Cortex of kidney (tissue), 1 donor: Measurements from ENCODE around the gene GCM1.

Experiments used
- DNase-seq: peaks from one replicate; lab custom pipeline; 2025; lab: John Stamatoyannopoulos, UW

The GCM1 gene

DNA sequence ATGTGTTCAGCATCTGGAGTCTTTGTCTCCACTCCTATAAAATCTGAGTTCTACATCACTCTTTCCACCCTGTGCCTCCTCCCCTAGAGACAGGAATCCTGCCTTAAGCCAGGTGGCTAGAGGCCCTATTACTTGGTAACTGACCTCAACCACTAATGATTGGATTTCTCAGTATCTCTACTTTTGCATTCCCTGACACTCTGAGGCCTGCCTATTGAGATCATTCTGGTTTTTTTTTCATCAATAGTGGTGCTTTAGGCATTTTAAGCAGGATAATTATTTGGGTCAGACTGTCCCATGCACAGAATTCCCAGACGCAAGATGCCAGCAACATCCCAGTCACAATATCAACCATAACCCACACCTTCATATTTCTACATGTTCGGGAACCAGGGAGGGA lies 3.9 kb upstream of the GCM1 start:
- DNase-seq = no peak

DNA sequence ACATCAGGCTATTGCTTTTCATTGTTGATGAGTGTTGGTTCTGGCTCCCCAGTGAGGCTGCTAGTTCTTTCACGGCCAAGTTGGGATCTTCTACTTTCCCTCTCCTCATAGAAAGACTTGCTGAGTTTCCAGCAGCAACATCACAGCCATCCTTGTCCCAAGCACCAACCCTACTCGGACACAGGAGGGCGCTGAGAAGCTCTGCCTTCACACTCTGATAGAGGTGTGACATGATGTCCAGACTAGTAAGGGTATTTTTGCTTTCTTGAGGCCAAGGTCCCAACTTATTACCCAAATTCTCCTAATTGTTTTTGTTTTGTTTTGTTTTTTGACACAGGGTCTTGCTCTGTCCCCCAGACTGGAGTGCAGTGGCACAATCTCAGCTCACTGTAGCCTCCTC lies 3.0 kb upstream of the GCM1 start:
- DNase-seq = no peak

DNA sequence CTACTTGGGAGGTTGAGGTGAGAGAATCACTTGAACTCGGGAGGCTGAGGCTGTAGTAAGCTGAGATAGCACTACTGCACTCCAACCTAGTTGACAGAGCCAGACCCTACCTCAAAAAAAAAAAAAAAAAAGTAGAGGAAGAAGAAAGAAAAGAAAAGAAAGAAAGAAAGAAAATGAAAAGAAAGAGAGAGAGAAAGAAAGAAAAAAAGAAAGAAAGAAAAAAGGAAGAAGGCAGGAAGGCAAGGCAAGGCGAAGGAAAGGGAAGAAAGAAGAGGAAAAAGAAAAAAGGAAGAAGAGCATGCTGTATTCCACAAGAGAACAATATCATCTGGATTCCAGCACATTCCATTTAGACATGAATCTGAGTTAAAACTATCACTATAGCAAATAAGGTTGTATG lies 3.8 kb downstream of the GCM1 start:
- no peak for DNase-seq

DNA sequence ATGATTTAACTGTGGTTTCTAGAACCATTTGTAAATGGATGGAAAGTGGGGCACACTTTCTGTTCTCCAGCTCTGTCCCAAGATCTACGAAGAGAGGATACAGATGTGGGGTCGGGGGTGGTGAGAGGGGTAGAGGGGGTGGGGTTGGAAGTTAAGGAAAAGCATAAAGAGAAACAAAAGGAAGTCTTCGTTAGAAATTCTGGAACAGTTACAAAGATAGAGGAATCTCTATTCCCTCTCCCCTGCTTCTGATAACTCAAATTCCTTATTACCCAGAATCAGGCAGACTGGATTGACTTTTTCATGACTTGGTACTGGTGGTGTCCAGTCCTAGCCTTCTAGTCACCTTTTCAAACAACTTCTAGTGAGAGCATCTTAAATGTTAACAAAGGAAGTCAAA lies 4.9 kb downstream of the GCM1 start:
- DNase-seq = no peak

DNA sequence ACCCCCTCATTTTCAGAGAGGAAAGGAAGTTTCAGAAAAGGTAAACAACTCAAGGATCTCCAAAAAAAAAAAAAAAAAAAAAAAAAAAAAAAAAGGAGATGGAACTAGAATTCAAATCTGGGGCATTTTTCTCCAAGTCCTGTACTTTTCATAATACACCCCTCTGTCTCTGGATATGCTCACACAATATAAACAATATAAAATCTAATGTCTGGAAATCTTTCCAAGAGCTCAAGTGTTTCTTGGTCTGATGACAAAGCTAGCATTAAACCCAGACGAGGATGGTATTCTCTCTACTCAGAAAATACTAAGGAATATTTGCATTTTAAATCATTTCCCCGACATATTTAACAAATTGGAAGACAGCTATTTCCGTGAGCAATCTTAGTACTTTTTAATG lies 5.8 kb downstream of the GCM1 start:
- DNase-seq = no peak

DNA sequence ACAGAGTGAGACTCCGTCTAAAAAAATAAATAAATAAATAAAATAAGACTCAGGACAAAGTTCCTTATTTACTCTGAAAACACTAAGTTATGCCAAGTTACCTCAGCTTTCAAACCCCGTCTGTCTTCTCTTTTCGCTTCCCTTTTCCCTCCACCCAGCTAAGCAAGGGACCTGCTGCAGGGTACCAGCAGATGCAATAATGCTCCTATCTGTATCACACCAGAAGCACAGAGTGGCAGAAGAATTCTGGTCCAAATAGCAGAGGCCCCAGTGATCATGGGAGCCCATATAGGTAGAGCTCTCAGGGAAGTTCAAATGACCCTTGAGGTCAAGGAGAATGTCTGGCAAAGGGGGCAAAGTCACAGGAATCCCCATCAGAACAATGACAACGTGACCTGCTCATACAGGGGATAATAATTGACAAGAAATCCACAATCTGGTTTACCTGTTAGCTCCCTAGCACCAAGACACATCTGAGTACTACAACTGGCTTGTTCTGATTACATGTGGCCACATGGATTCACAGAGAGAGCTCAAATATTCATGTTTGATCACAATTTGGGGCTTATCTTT lies 8.7 kb downstream of the GCM1 start:
- no peak for DNase-seq

DNA sequence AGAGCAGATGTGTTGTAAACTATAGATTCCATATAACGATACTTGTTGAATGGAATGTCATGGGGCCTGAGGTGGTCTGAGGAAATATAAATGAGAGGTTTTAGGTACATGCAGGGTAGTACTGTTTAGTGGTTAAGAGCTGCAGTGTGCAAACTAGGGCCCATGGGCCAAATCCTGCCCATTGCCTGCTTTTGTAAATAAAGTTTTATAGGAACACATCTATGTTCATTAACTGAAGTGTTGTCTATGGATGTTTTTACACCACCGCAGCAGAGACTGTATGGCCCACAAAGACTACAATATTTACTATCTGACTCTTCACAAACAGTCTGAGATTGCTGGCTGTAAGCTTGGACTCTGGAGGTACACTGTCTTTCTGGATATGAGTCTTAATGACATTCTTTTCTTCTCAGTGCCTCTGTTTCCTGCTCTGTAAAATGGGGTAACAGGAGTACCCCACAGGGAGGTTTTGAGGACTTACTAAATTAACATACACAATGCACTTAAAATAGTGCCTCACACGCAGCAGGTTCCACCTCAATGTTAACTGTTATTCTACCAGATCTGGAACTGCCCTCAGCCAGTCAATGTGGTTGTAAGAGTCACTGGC lies 12.5 kb downstream of the GCM1 start:
- DNase-seq = no peak

DNA sequence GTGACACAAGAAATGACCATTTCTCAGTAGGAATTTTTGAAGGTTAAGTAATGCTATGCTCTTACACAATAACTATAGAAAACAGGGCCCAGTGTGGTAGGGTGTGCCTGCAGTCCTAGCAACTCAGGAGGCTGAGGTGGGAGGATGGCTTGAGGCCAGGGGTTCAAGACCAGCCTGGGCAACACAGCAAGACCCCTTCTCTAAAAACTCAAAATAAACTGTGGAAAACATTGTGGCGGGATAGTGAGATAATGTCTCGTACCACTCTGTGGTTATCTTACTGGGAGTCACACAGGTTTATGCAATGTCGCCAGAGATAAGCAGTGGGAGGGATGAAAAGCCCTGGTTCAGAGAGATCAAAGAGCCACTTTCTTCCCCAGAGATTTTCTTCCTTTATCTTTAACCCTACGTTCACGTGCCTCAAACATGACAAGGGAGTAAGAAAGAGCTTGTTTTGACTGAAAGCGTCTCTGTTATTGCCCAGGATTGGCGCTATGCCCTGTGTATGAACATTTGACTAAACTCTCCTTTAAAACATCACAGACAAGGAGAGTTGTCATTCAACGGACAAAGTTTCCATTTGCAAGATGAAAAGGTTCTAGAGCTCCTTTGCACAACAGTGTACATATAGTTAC lies 13.9 kb downstream of the GCM1 start:
- no peak for DNase-seq

DNA sequence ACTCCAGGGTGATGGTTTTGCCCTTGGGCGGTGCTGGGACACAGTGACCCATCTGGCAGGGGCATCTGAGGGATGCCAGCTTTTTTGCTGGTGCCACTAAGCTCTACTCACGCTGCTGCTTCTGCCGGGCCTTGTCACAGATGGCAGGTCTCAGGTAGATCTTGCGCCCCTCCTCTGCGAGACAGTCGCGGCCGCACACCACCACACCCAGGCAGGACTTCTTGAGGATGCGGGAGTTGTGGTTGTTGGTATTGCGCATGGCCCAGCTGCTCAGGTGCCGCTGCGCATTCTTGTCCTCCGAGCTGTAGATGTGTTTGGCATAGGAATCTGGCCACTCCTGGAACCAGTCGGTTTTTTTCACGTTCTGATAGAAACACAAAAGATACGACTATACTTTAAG lies 14.7 kb downstream of the GCM1 start:
- DNase-seq = no peak

DNA sequence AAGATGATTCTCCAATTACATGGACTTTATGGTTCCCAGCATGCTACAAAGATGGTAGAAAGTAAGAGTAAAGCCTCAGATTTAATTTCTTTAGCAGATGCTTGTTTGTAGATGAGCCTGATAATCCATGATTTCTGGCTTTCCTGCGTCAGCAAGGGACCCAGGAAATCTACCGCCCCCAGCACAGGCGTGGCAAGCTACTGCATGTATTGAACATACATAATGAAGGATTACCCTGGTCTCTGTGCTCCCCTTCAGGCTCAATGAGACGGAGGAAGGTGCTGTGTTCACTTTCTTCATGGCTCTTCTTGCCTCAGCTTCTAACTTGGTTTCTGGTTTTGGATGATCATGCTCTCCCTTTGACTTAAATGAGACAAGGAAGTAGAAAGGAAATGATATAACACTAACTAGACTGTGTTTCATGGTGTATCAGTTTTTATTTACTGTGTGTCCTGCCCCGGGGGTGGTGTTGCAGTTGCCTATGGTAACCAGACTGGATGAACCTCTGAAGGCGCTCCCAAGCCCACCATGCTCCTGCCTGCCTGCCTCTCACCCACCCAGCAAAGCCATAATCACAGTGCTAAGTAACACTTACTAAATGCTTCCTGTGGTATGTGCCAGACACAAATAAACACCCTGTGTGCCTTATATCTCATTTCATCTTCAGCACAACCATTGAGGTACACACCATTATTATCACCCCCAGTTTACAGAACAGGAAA lies 17.9 kb downstream of the GCM1 start:
- DNase-seq = no peak

DNA sequence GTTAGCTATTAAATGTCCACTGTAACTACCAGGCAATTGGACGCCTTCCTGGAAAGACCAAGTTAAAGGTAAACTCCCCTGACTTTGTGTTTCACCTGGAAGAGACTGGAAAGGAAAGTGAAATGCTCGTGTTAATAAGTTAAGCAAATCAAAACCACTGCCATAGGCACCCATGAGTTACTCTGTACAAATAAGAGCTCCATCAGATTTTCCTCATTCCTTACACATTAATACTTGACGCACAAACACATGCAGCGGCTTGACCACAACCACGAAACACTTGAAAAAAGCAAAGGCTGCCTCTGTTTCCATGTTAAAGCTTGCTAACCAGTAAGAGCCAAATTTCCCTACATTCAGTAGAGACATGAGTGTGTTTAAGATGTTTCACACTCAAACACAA lies 19.8 kb downstream of the GCM1 start:
- no peak for DNase-seq

DNA sequence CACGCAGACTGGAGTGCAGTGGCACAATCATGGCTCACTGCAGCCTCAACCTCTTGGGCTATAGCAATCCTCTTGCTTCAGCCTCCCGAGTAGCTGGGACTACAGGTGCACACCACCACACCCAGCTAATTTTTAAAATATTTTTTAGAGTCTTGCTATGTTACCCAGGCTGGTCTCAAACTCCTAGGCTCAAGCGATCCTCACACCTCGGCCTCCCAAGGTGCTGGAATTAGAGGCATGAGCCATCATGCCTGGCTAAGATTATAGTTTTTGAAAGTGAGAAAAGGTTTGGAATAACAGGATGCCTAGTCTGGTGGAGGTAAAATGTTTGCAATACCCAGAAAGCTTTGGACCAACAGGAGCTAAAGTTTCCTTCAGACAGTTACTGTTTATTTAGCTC lies 23.4 kb downstream of the GCM1 start:
- no peak for DNase-seq

DNA sequence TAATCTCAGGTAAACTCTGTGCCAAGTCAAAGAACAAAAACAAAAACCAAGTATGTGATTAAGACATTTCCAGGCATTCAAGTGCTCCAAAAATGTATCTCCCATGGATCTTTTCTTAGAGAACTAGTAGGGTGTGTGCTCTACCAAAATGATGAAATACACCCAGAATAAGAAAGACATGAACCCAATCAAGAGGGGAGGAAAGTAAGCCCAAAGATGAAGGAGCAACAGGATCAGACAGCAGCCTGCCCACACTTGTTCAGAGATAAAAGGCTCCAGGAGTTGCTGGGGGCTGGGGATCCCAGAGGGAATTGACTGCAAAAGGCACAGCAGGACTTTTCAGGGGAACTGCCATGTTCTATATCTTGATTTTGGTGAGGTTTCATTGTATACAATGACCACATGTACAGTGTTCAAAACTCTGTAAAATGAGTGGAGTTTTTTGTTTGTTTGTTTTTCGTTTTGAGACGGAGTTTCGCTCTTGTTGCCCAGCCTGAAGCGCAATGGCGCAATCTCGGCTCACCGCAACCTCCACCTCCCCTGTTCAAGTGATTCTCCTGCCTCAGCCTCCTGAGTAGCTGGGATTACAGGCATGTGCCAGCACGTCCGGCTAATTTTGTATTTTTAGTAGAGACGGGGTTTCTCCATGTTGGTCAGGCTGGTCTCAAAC lies 24.4 kb downstream of the GCM1 start:
- DNase-seq = no peak

DNA sequence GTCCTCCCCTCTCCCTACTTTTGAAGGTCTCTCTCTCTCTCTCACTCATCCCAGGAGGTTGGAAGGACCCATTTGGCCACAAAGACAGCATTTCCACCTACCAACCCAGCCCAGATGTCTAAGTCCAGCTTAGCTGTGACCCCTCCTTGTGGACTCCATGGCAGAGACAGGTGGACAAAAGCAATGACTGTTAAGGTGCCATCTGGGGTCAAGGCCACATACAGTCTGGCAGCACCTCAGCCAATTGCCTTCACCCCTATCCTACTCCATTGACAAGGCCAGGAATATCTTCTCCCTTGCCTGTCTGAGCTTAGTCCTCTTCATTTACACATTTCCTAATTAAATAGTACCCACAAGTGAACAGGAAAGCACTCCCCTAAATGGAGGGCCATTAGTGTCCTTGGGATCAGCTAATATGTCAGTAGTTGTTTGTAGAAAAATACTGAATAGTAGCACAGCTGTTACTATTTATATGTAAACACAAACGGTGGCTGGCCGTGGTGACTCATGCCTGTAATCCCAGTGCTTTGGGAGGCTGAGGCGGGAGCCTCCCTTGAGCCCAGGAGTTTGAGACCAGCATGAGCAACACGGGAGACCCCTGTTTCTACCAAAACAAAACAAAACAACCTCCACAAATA lies 28.8 kb downstream of the GCM1 start:
- DNase-seq = no peak

DNA sequence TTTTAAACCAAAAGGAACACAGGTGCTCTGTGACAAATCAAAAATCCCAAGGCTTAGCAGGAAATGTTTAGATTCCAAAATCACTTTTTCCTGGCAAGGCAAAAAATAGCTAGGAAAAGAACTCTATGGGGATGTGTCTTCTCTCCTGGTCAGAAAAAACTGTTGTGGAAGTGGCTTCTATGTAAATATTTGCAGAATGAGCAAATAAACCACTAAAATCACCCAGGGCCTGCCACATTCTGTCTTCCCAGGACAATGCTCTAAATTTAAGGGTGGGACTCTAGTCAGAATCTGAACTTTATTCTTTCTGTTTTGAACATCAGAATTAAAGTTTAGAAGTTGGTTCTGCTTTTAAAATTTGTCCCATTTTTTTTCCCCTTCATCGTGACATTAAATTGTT lies 29.3 kb downstream of the GCM1 start:
- no peak for DNase-seq

DNA sequence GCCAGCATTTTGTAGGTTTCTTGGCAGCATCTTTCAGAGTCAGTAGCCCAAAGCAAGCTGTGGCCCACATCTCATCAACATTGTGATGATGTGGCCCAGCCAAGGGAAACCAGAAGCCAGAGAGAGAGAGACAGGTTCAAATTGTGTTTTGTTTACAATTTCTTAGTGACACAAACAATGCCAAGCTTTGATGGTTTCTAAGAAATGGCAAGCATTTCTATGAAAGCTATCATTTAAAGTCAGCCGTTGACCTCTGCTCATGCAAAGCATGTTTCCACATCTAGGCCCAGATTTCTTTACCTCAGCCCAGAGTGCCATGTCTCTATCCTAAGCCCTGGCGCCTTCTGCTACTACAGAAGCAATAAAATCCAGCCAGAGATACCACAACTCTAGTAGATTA lies 32.9 kb downstream of the GCM1 start:
- DNase-seq = no peak

DNA sequence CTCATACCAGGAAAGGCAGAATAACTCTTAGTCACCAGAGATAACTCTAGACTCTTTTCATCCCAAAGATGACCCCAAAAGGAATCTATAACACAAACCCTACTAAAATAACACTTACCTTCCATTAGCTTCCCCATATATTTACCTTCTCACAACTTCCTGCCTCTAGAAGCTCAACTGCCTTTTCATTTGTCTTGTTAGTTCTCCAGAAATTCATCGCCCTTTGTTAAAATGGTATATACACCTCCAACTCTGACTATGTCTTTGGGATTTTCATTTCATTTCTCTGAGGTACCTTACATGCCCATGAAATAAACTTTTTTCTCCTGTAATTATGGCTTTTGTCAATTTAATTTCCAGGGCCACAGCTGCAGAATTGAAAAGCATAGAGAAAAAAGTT lies 33.5 kb downstream of the GCM1 start:
- no peak for DNase-seq

DNA sequence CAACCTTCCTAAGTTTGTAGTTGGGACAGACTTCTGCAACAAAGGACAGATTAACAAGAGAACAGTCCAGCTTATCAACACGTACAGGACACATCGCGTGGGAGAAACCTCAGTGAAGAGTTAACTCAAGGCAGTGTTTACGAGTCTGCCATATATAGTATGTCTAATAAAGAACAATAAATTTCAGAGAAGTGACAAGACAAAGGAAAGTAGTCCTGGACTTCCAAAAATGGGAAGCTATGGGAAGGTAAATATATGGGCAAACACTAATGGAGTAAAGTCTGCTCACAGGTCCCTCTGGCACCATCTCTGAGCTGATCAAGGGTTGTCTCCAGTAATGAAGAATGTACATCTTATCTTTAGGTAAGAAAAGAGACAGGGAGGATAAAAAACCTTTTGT lies 34.9 kb downstream of the GCM1 start:
- DNase-seq = no peak

DNA sequence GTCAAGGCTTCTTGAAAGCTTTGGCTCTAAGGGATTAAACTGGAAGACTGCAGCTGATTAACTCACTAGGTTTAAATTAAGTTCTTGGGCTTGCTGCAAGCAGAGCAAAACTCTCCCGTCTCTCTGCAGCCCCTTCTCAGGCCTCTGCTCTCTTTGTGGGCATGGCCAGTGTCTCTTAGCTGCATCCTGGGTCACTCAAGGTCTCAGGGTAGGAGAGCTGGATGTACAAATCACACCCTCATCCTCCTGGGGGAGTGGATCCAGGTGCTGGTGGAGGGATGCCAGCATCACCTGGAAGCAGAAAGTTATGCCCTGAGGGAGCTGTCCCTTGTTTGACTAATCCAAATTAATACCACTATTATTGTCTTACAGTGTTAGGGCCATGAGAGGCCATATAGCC lies 35.8 kb downstream of the GCM1 start:
- DNase-seq = no peak

DNA sequence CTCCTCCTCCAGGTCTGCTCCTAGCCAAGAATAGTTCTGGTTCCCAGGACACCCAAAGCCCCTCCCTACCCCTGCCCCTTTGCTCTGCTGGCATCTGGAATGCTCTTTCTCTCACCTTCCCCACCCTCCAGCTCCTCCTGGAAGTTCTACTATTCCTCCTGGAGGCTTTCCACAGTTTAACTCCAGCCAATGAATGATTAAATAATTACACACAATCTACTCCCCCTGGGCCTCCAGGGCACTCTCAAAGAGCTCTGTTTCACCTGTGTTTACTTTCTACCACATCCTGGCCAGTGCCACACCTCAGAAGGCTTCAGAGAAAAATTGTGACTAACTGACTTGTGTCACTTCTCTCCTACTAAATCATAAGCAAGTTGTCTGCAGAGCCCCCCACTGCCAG lies 36.2 kb downstream of the GCM1 start:
- no peak for DNase-seq

DNA sequence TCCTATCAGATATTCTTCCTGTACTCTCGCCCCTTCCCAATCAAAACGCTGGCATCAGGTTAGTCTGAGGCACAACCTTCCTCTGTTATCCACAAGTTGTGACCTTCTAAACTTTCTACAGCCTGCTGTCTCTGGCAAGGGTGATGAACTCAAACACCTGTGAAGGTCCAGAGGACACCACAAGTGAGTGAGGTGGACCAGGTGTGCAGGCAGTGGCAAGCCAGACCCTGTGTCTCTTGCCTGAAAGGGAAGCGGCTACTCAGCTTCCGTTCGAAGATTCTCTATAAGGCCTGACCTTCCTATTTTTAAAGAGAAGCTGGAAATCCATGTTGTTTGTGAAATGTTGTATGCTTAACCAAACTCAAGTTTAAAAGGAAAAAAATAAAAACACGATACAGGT lies 36.8 kb downstream of the GCM1 start:
- DNase-seq = no peak

DNA sequence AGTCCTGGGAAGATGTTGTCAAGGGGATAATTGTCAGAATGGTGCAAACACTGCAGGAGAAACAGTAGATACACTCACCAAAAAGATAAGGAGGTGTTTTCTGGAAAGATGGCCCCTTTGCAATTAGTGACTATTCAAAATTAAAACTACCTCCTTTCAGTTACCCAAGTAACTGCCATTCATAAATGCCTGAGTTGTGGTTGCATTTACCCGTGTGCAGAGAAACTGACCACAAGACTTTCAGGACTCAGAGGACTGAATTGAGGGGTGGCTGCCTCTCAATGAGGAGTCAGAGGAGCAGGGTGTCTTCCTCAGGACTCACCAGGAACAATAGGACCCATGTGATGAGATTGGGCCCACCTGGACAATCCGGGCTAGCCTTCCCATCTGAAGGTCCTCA lies 39.0 kb downstream of the GCM1 start:
- DNase-seq = no peak
